HG03442 (cell line): ENCODE data around the gene DLK2.
"Not testable (repeated sequence)": the region's sequence is repeated elsewhere in the genome, so short reads cannot be mapped to it uniquely, and the experiment has no call there.

Experiments
- ATAC-seq: cut with Tn5 transposase; IDR thresholded peaks from one replicate; pipeline ENCODE4 v1.9.1; 2021; ENCODE audit warnings: mild to moderate bottlenecking, moderate library complexity; ENCODE audit not compliant: unreplicated experiment

Gene DLK2

DNA sequence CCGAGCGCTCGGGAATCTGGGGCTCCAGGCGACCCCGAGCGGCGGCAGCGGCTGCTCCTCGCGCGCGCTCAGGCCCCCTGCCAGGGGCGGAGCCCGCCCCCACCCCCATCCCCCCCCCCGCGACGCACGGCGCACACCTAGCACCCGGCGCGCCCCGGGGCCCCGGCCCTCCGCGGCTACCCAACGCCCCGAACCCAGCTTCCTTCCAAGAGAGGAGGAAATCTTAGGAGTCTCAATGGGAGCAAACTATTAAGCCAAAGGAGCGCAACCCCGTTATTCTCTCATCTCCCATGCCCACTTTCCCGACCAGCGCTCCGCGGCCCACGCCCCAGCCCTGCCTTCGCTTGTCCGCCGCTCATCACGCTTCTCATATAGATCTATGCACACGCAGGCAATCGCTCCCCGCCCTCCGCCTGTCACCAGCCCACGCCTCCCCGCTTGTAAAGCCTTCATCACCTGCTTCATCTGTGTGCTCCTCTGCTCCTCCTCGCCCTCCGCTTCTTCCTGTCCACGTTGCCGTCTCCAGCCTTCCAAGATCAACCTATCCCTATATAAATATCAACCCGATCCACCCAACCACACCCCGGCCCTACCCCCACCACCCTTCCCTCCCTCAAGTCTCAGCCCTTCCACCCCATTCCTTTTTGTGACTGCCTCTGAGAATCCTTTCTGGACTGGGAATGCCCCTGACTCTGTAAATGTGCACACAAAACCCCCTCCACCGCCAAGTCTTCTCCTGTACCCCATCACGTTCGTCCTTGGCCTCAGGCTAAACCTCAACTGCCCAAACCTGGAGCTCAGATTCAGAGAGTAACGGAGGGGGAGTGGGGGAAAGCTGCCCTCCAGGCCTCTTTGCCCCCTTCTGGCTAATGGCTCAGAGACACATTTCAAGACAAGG, at the start of gene DLK2:
DLK2 (minus strand) TSS at position 18 of the 898 bp plus-strand sequence. CDS start 723 bp downstream, outside the sequence.
- ATAC-seq, result no peak

DNA sequence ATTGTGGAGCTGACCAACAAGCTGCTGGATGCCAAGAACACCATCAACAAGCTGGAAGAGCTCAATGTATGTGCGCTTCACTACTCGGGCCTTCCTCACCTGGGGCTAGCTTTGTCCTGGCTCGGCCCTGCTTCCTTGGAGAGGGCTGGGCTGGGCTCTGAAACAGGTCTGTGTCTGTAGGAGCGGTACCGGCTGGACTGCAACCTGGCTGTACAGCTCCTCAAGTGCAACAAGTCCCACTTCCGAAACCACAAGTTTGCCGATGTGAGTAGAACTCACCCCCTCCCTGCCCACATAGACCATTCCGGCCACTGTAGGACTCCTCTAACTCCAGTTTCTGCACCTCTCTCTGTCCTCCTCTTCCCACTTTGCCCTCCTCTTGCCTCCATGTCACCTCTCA, 48.1 kb upstream of the DLK2 start:
- ATAC-seq, result no peak

- ATAC-seq, result no peak
Measured at GRCh38 chr6:43502666-43503065, 47.3 kb upstream of the DLK2 start.

GRCh38 chr6:43500921-43501320, 45.6 kb upstream of the DLK2 start:
- no peak for ATAC-seq

GRCh38 chr6:43499028-43499815, 43.9 kb upstream of the DLK2 start:
- ATAC-seq, result no peak

DNA sequence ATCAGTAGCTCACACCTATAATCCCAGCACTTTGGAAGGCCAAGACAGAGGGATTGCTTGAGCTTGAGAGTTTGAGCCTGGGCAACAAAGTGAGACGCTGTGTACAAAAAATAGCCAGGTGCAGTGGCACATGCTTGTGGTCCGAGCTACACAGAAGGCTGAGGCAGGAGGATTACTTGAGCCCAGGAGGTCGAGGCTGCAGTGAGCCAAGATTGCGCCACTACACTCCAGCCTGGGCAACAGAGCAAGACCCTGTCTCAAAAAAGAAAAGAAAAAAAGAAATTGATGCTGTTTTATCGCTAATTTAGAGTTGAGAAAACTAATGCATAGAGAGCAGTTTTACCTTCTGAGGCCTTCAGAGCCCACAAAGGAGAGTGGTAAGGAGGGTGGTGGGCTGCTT, 42.9 kb upstream of the DLK2 start:
- ATAC-seq, result not testable (repeated sequence)

- ATAC-seq, result no peak
Measured at GRCh38 chr6:43497689-43498088, 42.3 kb upstream of the DLK2 start.

- no peak for ATAC-seq
Measured at GRCh38 chr6:43497129-43497396, 41.7 kb upstream of the DLK2 start.

DNA sequence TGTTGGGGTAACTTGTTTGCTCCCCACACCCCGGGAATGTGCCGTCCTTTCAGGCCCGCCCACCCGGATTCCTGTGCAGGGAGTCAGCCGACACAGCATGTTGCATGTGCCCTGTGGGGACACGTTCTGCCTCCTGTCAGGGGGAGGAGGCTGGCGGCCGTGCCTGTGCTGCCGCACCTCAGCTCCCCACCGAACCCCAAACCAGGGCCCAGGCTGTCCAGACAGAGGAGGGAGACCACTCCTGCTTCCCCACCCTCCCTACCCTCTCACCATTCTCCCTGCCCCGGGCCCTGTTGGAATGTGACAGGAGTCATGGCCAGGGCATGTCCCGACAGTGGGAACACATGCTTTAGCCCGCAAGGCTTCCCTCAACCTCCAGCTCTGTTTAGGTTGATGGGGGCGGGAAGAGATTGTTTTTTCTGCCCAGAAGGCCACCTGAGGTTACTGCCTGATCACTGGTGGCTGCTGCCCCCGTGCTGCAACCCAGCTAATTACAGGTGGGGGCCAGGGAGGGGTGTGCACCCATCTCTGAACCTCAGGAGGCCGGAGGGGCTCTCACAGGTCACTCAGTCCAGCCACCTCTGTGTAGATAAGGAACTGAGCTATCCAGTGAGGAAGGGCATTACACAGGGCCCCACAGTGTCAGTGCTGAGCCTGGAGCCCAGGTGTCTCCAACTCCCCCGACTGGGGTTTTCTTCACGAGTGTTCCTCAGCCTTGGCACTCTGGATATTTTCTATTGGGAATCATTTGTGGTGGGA, 41.2 kb upstream of the DLK2 start:
- ATAC-seq, result no peak

DNA sequence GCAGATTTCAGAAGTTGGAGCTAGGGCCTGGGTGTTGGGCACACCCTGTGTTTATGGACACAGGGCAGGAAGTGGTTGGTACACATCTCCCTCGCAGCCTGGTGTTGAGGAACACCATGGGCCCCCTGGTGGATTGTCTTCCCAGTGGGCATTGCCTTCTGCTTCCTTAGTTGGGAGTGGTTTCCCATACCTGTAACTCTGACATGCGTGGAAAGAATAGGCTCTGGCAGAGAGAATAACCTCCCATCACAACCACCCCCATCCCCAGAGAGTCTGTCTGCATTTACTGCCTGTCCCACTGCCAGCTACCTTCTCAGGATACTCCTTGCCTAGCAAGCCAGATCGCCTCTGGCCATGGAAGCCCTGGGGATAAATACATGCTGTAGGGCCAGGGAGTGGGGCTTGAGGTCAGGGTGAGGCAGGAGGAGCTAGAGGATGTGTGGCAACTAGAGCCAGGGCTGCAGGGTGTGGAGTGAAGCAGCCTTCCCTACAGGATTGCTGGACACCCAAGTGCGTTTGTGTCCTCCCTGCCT, 40.1 kb upstream of the DLK2 start:
- no peak for ATAC-seq

DNA sequence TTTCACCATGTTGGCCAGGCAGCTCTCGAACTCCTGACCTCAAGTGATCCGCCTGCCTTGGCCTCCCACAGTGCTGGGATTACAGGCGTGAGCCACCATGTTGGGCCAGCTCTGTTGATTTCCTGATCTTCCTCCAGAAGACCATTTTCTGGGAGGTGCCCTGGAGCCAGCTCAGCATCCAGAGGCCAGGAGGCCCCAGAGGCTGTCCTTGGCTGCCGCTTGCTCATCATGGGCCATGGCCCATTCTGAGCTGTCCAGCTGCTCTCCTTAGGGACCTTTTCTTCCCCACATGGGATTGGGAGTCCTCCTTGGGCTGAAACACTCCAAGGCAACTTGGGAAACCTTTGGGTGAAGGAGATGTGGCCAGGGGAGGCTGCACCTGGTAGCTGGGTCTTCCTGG, 39.4 kb upstream of the DLK2 start:
- no peak for ATAC-seq

DNA sequence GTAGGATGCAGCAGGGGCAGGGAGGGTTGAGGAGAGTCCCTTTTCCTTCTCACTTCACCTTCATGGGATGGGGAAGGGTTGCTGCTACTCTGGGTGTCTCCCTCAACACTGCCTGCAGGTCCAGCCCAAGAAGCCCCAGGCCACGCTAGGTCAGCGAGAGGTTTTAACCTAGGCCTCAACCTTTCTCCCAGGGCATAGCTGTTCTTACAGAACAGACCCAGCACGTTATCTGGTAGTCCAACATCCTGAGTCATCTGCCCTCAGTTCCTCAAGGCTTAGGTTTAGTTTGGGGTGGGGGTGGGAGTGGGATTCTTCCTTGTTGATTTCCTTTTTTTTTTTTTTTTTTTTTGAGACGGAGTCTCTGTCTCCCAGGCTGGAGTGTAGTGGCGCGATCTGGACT, 39.0 kb upstream of the DLK2 start:
- ATAC-seq, result no peak

- ATAC-seq, result no peak
Measured at GRCh38 chr6:43493833-43494232, 38.5 kb upstream of the DLK2 start.

GRCh38 chr6:43493230-43493629, 37.9 kb upstream of the DLK2 start:
- ATAC-seq, result no peak

DNA sequence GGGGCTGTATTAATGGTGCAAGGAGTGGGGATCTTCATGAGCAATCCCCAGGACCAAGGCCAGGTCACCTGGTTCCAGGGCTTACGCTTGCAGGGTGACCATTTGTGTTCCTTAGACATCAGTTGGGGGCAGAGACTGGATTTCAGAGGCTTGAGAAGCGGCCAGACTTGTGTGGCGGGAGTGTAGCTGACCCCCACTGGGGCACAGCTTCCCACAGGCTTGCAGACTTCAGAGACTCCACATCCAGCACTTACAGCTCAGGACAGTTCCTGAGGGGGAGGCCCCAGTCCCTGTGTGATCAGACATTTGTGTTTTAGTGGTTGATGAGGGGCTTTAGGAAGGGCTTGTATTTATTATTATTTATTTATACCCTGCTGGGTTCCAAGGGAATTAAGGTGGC, 37.3 kb upstream of the DLK2 start:
- ATAC-seq, result no peak

DNA sequence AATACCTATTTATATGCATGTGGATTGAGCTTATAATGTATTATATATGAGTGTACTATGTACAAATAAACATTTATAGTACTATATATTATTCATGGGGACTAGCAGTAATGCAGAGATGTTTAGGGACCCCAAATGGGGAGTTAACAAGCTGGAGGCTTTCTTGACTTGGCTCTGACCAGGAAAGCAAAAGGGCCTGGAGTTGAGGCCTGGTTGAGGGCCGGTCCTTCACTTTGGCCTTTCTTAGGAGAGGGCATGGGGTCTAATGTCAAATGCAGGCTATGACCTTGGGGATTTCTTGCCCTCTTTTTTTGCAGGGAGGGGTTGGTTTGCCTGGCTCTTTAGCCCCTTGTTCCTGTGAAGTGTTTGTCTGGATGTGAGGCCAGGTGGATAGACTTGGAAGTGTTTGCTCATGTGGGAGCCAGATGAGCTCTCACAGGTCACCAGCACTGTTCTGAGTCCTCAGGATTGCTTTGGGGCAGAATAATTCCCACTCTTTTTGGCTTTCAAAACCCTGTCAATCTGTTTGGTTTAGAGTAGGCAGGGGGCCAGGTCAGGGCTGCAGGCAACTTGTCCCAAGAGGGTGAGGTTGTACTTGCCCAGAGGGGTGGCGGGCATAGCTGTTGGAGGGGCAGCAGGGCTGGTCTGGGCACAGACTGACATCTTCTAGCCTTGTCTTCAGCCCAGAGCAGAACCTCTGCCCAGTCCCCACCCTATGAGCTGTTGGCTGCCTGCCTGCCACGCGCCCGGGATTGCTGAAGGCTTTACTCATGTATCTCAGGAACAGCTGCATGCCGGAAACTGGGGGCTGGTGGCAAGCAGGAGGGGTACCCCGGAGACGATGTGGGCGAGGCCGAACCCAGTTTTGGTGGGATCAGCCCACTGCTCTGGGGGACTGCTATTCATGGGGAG, 36.7 kb upstream of the DLK2 start:
- ATAC-seq, result no peak

DNA sequence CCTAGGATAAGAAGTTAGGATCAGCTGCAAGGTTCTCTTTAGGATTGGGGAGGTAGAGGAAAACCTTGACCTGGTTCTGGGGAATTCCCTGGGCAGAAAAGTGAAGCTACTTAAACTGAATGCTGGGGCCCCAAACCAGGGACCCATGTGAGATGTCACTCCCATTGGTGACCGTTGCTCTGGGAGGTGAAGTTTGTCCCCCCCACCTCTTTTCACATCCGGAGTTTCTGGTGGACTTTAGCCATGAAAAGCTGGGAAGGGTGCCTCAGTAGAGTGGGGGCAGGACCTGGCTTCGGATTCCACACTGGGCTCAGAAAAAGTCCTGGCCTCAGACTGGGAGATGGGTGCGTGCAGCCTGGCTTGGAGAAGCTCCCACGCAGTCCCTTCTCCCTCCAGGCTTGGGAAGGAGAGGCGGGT, 35.2 kb upstream of the DLK2 start:
- no peak for ATAC-seq

GRCh38 chr6:43489277-43490072, 34.1 kb upstream of the DLK2 start:
- no peak for ATAC-seq

- ATAC-seq, result no peak
Measured at GRCh38 chr6:43488667-43489276, 33.4 kb upstream of the DLK2 start.
